K562 treated with DMSO at 1 percent for 4 hours (cell line): Measurements from ENCODE around the gene ATG10. TPM values are rescaled to one million over a fixed set of nuclear protein-coding genes. Genes with fewer than 3 reads are reported as not detected.

Experiments
- total RNA-seq: library from RNA; unstranded; fragments of 300-600 nt; gene quantifications from 2 replicates; pipeline ENCODE4 v1.2.3, GENCODE V29; 2022; ENCODE audit not compliant: insufficient read depth

Gene ATG10
- 5.8 and 6.8 TPM in 2 replicates for total RNA-seq

DNA sequence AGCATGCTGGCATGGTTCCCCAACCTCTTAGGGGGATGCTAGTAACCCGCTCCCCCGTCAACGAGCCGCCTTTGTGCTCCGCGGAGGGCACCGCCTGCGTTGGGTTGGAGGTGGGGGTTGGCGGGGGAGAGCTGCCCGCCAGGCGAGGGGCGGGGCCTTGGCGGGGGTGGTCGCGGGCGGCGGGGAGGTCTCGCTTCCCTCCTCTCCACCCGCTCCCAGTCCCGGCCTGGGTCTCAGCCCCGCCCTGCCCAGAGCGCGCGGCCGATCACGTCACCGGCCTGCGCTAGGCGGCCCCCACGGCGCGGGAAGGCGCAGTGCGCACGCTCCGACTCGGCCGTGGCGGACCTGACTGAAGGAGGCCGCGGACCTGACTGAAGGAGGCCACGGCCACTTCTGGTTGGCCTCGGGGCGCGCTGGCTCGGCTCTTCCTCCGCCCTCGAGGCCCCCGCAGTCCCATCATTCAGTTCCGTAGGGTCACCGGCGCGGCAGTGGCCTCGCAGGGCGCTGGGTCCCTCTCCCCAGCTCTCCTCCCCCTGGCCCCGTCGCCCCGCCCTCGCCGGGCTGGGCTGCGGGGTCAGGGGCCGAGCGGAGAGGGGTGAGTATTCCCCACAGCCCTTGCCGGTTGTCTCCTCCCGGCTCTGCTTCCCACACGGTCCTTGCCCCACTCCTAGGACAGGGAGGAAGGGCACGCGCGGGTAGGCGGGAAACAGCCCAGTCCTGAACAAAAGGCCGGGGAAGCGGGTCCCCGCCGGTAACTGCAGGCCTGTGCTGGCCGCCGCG lies at the start of gene ATG10:
Gene ATG10, plus strand, starts transcription at position 312 of the 780 bp plus-strand sequence. CDS start 15,548 bp downstream, outside the sequence.

DNA sequence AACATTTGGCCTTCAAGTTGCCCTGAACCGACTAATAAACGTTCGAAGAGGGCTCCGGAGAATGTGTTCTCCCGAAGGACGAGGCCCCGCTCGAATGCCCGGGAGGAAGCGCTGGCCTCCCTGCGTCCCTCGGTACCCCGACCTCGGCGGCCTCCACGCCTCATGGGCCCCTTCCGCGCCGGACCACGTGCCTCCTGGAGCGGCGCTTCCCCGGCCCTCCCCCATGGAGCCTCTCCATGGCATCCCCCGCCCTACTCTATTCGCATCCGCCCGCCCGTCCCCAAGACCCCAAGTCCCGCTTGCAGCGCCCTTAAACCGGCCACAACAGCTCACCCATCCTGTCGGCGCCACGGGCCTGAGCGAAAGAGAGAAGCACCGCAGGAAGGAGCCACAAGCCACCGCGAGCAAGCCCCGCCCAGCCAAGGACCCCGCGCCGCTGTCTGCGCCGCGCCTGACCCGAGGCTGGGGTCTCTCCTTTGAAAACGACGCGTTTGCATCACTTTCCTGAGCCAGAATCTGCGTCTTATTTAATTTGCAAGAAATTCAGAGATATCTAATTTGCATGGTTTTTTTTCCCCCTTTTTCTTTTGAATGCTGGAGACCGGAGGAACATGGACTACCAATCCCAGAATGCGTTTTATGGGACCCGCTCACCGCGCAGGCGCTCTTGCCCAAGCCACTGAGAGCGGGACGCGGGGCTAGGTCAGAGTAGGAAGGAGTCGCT lies 306.3 kb downstream of the ATG10 start, which contains the start of gene RPS23:
Gene RPS23, minus strand, starts transcription at position 368 of the 724 bp plus-strand sequence. Its CDS starts 31 bp downstream, at position 337.

Other genes starting within 250 kb of the ATG10 start
- gene SSBP2, start 220.9 kb upstream of the ATG10 start, total RNA-seq, result 28.0 and 32.6 TPM in 2 replicates